Measurements from ENCODE around the gene ATG7. TPM values are rescaled to one million over a fixed set of nuclear protein-coding genes. Genes with fewer than 3 reads are reported as not detected.

The ATG7 gene
- total RNA-seq, 1 experiment from 2014 or later, result 50.9 TPM

Small RNA genes within 50 kb of the gene (small RNA-seq; reads per million reads assigned to genes)
- gene AC022001.1 (not detected), gene AC026185.1 (not detected), gene AC083855.1 (not detected)

Other genes starting within 250 kb of the ATG7 start
- 6.2 and 9.6 TPM in 2 replicates for gene HRH1, start 117.9 kb upstream of the ATG7 start, total RNA-seq (2014; rRNA removed; shearing (Covaris generic); ENCODE audit: low replicate concordance)